GM12873 (cell line): ENCODE measurements around the gene C10orf90.

Experiments
- CTCF ChIP-seq: IDR thresholded peaks from 2 replicates; pipeline ENCODE4 v1.5.1; 2012; ENCODE audit warnings: low read depth, mild to moderate bottlenecking, moderate library complexity, low read length, control low read depth; ENCODE audit not compliant: insufficient read depth; ENCODE audit errors: missing control alignments

Gene C10orf90

DNA sequence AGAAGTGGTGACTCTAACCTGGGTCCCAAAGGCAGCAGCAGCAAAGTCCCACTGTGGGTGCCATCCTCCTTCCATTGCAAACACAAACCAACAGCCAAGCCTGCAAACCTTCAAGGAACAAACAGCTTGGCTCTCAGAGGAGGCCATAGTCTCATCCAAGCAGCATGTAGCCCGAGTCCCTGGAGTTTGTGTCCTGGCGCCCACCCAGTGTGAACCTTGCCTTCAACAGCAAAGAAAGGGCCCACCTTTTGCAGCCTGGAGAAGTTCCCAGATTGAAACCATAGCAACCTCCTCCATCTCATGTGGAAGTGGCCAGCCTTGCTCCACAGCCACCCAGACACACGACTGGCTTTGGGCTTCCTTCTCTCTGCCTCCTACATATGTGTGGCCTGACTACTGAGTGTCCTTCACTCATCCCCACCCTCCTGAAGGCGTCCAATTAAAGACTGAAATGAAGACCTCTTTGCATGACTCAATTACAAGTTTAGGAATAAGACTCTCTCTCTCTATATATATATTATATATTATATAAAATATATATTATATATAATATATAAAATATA lies 106.1 kb downstream of the C10orf90 start:
- no peak for TF ChIP-seq CTCF

DNA sequence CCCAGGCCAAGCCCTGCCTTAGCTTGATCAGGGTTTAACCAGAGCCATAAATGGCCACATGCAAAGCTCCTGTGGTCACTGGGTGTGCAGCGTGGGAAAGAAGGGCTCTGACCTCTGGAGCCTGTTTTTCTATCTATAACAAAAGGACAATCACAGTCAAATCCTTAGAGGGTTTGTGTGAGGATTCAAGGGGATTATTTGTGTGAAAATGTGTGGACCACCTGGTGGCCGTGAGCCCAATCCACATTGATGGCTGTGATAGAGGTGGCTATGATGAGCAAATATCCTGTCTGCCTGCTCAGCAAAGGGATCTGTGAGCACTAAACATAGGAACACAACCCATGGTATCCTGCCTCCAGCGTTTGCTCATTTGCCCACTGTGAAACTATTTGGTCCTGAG lies 107.1 kb downstream of the C10orf90 start:
- TF ChIP-seq CTCF: no peak

DNA sequence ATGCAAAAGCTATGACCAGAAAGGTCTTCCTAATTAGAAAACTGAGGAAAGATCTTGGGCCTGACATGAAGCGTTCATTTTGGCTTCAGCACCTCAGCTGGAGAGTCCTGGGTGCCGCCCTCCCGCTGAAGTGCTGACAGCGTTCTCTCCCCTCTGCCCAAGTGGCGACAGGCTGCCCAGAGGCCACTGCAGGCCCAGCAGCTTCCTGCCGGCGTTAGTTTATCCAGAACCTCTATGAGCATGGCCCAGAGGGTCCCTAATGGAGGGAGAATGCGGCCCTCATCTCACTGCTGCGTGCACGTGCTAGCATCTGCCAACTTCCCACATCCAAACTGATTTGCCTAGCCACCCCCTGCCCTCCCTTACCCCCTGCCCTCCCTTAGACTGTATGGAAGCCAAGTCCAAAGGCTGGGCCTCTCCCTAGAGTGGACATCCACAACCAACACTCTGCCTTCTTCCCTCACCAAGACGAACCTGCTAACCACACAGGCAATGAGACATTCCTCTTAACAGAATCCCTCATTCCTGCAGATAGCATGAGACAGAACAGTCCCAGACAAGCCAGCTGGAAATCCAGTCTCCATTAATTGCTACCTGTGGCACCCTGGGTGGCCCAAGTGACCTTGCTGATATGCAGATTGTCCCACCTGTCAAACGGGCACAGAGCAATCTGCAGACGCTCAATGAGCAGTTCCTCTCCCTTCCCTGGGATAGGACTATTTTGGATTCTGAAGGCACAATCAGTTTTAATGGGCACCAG lies 108.4 kb downstream of the C10orf90 start:
- TF ChIP-seq CTCF: no peak

GRCh38 chr10:126561294-126561920 lies 109.1 kb downstream of the C10orf90 start:
- no peak for TF ChIP-seq CTCF

GRCh38 chr10:126558881-126559280 lies 111.6 kb downstream of the C10orf90 start:
- TF ChIP-seq CTCF: no peak

DNA sequence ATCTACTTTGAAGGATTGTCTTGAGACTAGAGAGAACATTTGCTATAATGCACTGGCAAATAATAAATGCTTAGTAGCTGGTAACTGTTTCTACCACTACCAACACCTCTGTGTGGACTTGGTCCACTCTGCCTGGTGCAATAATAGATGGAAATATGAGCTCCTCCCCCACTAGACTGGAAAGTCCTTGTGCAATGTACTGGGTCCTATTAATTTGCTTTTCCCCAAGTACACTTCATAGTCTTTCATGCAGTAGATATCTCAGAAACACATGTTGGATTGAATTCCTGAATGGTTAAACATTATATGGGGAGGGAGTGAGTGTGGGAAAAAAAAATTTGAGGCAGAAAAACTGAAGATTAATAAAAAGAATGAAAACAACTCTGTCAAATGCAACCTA lies 119.3 kb downstream of the C10orf90 start:
- no peak for TF ChIP-seq CTCF

- no peak for TF ChIP-seq CTCF
Observed at GRCh38 chr10:126549344-126549743, 121.1 kb downstream of the C10orf90 start.
